GM12872 (cell line): ENCODE results near the gene PPIA.

Experiments used
- TF ChIP-seq, protein P1 (sequence below): IDR thresholded peaks from 3 replicates; pipeline ENCODE4 v1.5.1; 2011; ENCODE audit warnings: low read depth, mild to moderate bottlenecking, low read length, moderate library complexity; ENCODE audit not compliant: insufficient read depth

The PPIA gene

DNA sequence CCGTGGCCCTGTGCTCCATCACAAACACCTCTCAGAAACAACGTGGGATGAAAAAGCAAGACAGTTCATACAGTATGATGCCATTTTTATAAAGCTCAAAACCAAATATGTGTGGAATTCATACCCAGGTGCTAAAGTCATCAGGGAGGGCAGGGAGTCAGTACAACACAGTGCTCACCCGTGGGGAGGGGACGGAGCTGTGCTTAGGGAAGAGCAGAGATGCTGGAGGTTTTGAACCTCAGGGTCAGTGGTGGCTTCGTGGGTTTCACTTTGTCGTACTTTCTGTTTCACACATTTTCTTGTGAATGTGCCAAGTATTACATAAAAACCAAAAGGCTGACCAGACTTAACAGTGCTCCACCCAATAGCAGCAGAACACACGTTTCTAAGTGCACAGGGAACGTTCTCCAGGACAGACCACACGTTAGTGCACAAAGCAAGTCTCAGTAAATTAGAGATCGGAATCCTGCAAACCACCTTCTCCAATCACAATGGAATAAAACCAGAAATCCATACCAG is 26.6 kb upstream of the PPIA start:
- TF ChIP-seq, protein P1, sequence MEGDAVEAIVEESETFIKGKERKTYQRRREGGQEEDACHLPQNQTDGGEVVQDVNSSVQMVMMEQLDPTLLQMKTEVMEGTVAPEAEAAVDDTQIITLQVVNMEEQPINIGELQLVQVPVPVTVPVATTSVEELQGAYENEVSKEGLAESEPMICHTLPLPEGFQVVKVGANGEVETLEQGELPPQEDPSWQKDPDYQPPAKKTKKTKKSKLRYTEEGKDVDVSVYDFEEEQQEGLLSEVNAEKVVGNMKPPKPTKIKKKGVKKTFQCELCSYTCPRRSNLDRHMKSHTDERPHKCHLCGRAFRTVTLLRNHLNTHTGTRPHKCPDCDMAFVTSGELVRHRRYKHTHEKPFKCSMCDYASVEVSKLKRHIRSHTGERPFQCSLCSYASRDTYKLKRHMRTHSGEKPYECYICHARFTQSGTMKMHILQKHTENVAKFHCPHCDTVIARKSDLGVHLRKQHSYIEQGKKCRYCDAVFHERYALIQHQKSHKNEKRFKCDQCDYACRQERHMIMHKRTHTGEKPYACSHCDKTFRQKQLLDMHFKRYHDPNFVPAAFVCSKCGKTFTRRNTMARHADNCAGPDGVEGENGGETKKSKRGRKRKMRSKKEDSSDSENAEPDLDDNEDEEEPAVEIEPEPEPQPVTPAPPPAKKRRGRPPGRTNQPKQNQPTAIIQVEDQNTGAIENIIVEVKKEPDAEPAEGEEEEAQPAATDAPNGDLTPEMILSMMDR: no peak

DNA sequence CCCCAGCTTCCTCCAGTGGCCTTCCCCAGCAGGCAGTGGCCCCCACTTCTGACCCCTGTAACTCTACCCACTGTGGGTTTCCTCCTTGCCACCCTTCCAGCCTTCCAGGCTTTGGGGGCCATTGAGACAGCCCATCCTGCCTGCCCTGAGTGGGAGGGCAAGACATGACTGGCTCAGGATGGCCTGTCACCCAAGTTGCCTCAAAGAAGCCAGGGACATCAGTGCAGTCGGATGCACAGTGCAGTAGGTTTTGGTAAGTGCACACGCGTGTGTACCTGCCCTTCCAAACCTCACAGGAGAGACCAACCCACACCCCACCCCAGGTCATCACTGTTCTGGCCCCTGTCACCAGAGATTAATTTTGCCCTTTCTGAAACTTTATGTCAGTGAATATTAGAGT is 25.1 kb upstream of the PPIA start:
- TF ChIP-seq, protein P1: no peak

DNA sequence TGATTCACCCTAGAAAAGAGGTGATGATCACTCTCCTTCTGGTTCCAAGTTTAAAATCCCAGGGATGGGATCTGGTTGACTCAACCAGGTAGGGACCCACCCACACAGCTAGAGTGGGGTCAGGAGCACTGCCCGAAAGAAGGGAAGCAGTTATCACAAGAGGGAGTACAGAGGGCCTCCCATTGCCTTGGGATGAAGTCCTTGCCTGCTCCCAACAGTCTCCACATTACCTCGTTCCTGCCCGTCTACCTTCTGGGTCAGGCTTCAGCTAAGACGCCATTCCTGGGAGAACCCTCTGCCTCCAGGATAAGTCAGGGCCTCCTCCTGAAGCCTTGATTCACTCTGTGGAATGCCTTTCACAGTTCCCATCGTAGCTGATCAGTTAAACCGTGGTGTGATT is 24.0 kb upstream of the PPIA start:
- TF ChIP-seq, protein P1: no peak

DNA sequence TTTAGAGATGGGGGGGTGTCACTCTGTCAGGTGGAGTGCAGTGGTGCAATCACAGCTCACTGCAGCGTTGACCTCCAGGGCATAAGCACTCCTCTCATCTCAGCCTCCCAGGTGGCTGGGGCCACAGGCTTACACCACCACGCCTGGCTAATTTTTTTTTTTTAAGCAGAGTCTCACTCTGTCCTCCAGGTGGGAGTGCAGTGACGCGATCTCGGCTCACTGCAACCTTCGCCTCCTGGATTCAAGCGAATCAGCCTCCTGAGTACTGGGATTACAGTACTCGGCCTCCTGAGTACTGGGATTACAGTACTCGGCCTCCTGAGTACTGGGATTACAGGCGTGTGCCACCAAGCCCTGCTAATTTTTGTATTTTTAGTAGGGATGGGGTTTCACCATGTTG is 23.6 kb upstream of the PPIA start:
- TF ChIP-seq, protein P1: no peak

DNA sequence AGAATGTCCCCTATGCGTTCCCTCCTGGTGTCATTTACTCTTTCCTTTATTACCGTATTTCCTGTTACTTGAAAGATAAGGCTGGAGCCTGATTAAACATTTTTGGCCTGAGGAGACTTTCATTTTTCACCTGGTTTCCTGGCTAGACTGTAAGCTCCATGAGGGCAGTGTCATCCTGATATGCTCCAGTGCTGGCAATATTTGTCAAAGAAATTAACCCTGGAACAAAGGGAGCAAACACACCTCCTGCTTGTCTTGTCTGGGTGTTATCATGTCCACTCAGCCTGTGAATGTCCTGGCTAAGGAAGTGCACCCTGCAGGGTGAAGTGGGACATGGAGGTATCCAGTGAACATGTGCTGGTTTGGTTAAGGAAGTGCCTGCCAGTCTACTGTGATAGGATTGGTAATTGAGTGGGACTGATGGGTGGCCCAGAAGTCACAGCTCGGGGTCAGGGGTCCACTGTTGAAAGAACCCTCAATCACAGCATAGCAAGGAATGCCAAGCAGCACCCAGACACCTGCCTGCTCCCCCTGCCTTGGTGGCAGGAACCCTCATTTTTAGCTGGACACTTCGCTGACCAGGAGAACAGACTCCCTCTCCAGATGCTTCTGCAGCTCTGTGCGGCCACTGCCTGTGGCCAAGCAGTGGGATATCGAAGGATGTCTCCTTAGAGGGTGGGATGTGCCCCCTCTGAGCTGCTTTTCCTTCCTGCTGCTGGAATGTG is 20.9 kb upstream of the PPIA start:
- TF ChIP-seq, protein P1: no peak

DNA sequence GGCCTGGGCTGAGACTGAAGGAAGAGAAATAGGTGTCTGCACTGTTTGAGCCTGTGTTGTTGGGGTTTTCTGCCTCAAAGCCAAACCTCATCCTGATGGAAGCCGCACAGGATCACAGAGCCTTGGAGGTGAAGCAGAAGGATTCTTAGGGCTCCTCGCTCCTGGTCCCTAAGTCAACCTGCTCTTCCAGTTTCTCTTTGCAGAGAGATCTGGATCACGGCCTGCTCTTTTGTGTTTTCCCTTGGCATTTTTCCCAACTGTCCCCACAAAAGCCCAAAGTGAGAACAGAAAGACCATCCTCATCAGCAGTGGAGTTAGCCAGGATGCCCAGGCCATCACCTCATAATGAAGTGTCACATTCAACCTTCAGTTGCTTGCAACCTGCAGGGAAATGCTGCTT is 20.3 kb upstream of the PPIA start:
- TF ChIP-seq, protein P1: no peak

DNA sequence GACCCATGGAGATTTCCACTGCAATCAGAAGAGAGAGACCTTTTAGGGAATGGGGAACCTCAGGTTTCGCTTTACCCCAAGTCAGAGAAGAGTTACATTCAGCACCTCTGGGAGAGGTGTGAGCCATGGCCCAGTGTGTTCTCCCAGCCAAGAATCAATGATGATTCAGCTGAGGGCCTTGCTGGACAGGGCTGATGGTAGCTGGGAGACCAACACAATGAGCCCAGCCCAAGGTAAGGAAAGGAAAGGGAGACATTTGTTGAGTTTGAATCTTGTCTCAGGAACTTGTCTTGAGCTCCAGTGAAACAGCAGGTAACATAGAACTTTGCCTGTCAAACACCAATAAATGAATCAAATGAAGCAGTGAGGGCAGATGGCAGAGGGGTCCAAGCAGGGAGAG is 14.0 kb upstream of the PPIA start:
- TF ChIP-seq, protein P1: no peak
